Lower leg skin (tissue), 4 donors: ENCODE measurements around the gene NPRL2. TPM values are rescaled to one million over a fixed set of nuclear protein-coding genes. Genes with fewer than 3 reads are reported as not detected.

Source experiments
- DNase-seq, 2 donors: peaks; one replicate each; pipeline ENCODE4 v3.0.0-alpha.2; 2019; ENCODE audit warnings: low spot score in 2 of 2
- H3K4me3 ChIP-seq: fragments of 200-600 bp; sonication (generic); 2 replicates; pipeline ENCODE4 v1.5.1; 2017; ENCODE audit warnings: mild to moderate bottlenecking, low read depth; ENCODE audit not compliant: poor library complexity, severe bottlenecking
- CTCF ChIP-seq, 3 donors: fragments of 450-650 bp; IDR thresholded peaks; one replicate each; pipeline ENCODE4 v1.5.1; 2016; ENCODE audit warnings: antibody characterized with exemption in 3 of 3, mild to moderate bottlenecking in 3 of 3, moderate library complexity in 2 of 3
- POLR2A ChIP-seq, 2 donors: fragments of 450-650 bp; IDR thresholded peaks; one replicate each; pipeline ENCODE4 v1.6.1; 2016 to 2017; ENCODE audit warnings: antibody characterized with exemption in 2 of 2, mild to moderate bottlenecking in 1 of 2, moderate library complexity in 1 of 2
- WGBS, 2 donors: methylation state at CpG; one replicate each; pipeline ENCODE4 v1.1.5; 2018; 5-methylcytosine and 5-hydroxymethylcytosine counted together
- intact Hi-C: fragments of 100-400 bp; cut with DNase I; formaldehyde crosslinking; loops from one replicate; pipeline ENCODE4 v1.15.0; 2023; ENCODE audit warnings: low total_unique reads
- total RNA-seq, 4 donors: library from RNA; depleted of rRNA; stranded (reverse); fragments of >200 nt; gene quantifications; one replicate each; pipeline ENCODE4 v1.1.0, GENCODE V29; 2016

The NPRL2 gene
- total RNA-seq, 4 donors from 2014 or later: 17.3 to 28.0 (median 23.2) TPM

GRCh38 chr3:50297384-50297775 lies 53.2 kb downstream of the NPRL2 start:
- WGBS, 2 donors: 83% methylated on average over 2 of the region's 2 CpGs; no CpG with 5 or more reads in 1 of the 2 donors
- no peak for DNase-seq
- TF ChIP-seq POLR2A (IDR thresholded peaks at IDR 0.05): no peak
- TF ChIP-seq CTCF (IDR thresholded peaks at IDR 0.05): no peak
- H3K4me3 ChIP-seq: no peak overlapping the region
- intact Hi-C loops: no loop called here

Other genes starting within 250 kb of the NPRL2 start
- 100 to 1,000 TPM; 106 to 151 (median 120) TPM for gene SEMA3F, start 195.5 kb downstream of the NPRL2 start, total RNA-seq
- gene GNAT1, start 159.2 kb downstream of the NPRL2 start, total RNA-seq: not detected
- under 1 TPM in 1 of 4 donors, not detected in 3; 0.62 TPM for gene SLC38A3, start 145.5 kb downstream of the NPRL2 start, total RNA-seq
- 100 to 1,000 TPM in 1 of 4 donors, 10 to 100 TPM in 3; 56.5 to 123 (median 74.8) TPM for gene GNAI2, start 114.6 kb downstream of the NPRL2 start, total RNA-seq
- 1 to 10 TPM; 1.1 to 7.2 (median 3.3) TPM for gene SEMA3B, start 81.6 kb downstream of the NPRL2 start, total RNA-seq
- gene LSMEM2, start 71.7 kb downstream of the NPRL2 start, total RNA-seq: under 1 TPM in 2 of 4 donors, not detected in 2; 0.37 to 0.62 TPM
- 10 to 100 TPM; 32.9 to 69.0 (median 39.8) TPM for gene IFRD2, start 58.3 kb downstream of the NPRL2 start, total RNA-seq
- 1 to 10 TPM; 1.9 to 4.1 (median 2.6) TPM for gene HYAL3, start 51.4 kb downstream of the NPRL2 start, total RNA-seq
- 10 to 100 TPM; 12.4 to 19.4 (median 15.1) TPM for gene NAA80, start 51.4 kb downstream of the NPRL2 start, total RNA-seq
- gene HYAL1, start 47.2 kb downstream of the NPRL2 start, total RNA-seq: 10 to 100 TPM; 16.7 to 35.5 (median 20.6) TPM
- 10 to 100 TPM; 44.1 to 95.7 (median 72.9) TPM for gene HYAL2, start 28.0 kb downstream of the NPRL2 start, total RNA-seq
- 10 to 100 TPM; 13.1 to 24.2 (median 18.0) TPM for gene TUSC2, start 22.6 kb downstream of the NPRL2 start, total RNA-seq
- 10 to 100 TPM; 33.5 to 50.0 (median 47.2) TPM for gene RASSF1, start 9.9 kb downstream of the NPRL2 start, total RNA-seq
- gene ZMYND10, start 5.0 kb downstream of the NPRL2 start, total RNA-seq: 1 to 10 TPM in 1 of 4 donors, under 1 TPM in 2, not detected in 1; 0.42 to 1.8 (median 0.74) TPM
- 10 to 100 TPM in 2 of 4 donors, 1 to 10 TPM in 2; 6.0 to 19.7 (median 11.6) TPM for gene CYB561D2, start 87 bp upstream of the NPRL2 start, total RNA-seq
- gene TMEM115, start 8.7 kb upstream of the NPRL2 start, total RNA-seq: 10 to 100 TPM; 90.5 to 92.7 (median 92.4) TPM
- gene CACNA2D2, start 152.9 kb upstream of the NPRL2 start, total RNA-seq: 1 to 10 TPM; 1.1 to 2.0 (median 1.6) TPM
- gene C3orf18, start 217.0 kb upstream of the NPRL2 start, total RNA-seq: 1 to 10 TPM in 3 of 4 donors, under 1 TPM in 1; 0.27 to 3.9 (median 2.0) TPM
- gene HEMK1, start 218.7 kb upstream of the NPRL2 start, total RNA-seq: 1 to 10 TPM; 2.9 to 8.1 (median 4.8) TPM